Pancreas (tissue), 10 donors: ENCODE measurements around the gene LOXL1. TPM values are rescaled to one million over a fixed set of nuclear protein-coding genes. Genes with fewer than 3 reads are reported as not detected.

Experiments
- ATAC-seq, 4 donors: fragments of 200-7000 bp; cut with Tn5 transposase; one replicate each; pipeline versions ENCODE4 v1.8.0 to v1.9.1; 2020; ENCODE audit warnings: mild to moderate bottlenecking in 4 of 4, moderate library complexity in 4 of 4
- DNase-seq, 6 donors: peaks; one replicate each; pipeline ENCODE4 v3.0.0-alpha.2; 2020
- FAIRE-seq: peaks from 2 replicates; lab custom pipeline; 2012; peaks lifted over from hg19 to GRCh38; lab: Jason Lieb, UNC
- H3K27ac ChIP-seq, 4 donors: fragments of 200-600 bp; sonication (generic); 1 replicate in 3 of 4; 2 replicates in 1 of 4; pipeline versions ENCODE4 v1.5.0 to v1.8.0; 2020
- H3K27me3 ChIP-seq, 4 donors: fragments of 200-600 bp; one replicate each; pipeline ENCODE4 v1.8.0; 2021
- H3K36me3 ChIP-seq, 3 donors: fragments of 200-600 bp; sonication (generic) in 1 of 3; one replicate each; pipeline versions ENCODE4 v1.5.0 to v1.8.0; 2020 to 2021
- H3K4me1 ChIP-seq, 3 donors: fragments of 200-600 bp; one replicate each; pipeline ENCODE4 v1.8.0; 2021
- H3K4me3 ChIP-seq, 4 donors: fragments of 200-600 bp; sonication (generic) in 2 of 4; one replicate each; pipeline versions ENCODE4 v1.5.0 to v1.8.0; 2020 to 2021
- H3K9me3 ChIP-seq, 4 donors: fragments of 200-600 bp; one replicate each; pipeline ENCODE4 v1.8.0; 2021
- CTCF ChIP-seq, 4 donors: fragments of 200-600 bp; sonication (generic) in 3 of 4; IDR thresholded peaks; one replicate each; pipeline versions ENCODE4 v1.5.0 to v1.8.0; 2021; ENCODE audit warnings: antibody characterized with exemption in 4 of 4
- WGBS, 2 donors: extraction: QIAGEN DNeasy Blood & Tissue Kit; methylation state at CpG; one replicate each; pipeline ENCODE4 v1.1.7; 2013; 5-methylcytosine and 5-hydroxymethylcytosine counted together
- intact Hi-C, 3 donors: fragments of 100-400 bp; cut with DNase I; formaldehyde crosslinking; loops; one replicate each; pipeline versions ENCODE4 v1.11.1 to v1.14.2; 2022
- polyA plus RNA-seq, 2 donors: library from polyadenylated mRNA; stranded (reverse); fragments of 200-250 nt; gene quantifications; one replicate each; pipeline ENCODE4 v1.2.3, GENCODE V29; 2013
- total RNA-seq, 6 donors: library from RNA; stranded (reverse); fragmentation: NEBNext Ultra II Directional in 4 of 6; extraction: Animal tissue kit (Norgen Biotek cat#: 25700) in 4 of 6; gene quantifications; one replicate each; pipeline versions ENCODE4 v1.2.1 to v1.2.4, GENCODE V29; 2021 to 2023
- donor health status: healthy with polysubstance abuse.
- donor health status: DM: no; HTN: no; CAD: no; lungs with moderate emphysema.
- donor health status: DM: no; HTN: no; CAD: no.
- donor health status: control.
- donor health status: control.
- donor health status: Bipolar disorder and iron deficiency.
- donor health status: DM: yes; HTN: yes; CAD: no.
- donor health status: DM: no; HTN: no; CAD: no.
- donor health status: DM: no; HTN: no; CAD: no.
- donor health status: DM: yes; HTN: yes; CAD: no.

LOXL1 gene
- total and polyA plus RNA-seq, 8 donors, result 2.2 to 14.9 (median 5.5) TPM

GRCh38 chr15:73940061-73940981 is 14.1 kb downstream of the LOXL1 start:
- 82 to 93% methylated on average over 8 of the region's 8 CpGs for WGBS, 2 donors
- DNase-seq, result no peak
- Histone ChIP-seq H3K27me3 (no peaks in the 10 kb centered on the region), H3K9me3 (no peaks in the 10 kb centered on the region), H3K36me3 (no peaks in the 10 kb centered on the region), H3K4me1 (no peaks in the 10 kb centered on the region), H3K4me3 (no peak overlapping the region), H3K27ac (no peak overlapping the region)
- no peak for FAIRE-seq
- intact Hi-C loops, result no loop called here
- ATAC-seq, result no peak
- TF ChIP-seq CTCF (IDR thresholded peaks at IDR 0.05), result no peak

DNA sequence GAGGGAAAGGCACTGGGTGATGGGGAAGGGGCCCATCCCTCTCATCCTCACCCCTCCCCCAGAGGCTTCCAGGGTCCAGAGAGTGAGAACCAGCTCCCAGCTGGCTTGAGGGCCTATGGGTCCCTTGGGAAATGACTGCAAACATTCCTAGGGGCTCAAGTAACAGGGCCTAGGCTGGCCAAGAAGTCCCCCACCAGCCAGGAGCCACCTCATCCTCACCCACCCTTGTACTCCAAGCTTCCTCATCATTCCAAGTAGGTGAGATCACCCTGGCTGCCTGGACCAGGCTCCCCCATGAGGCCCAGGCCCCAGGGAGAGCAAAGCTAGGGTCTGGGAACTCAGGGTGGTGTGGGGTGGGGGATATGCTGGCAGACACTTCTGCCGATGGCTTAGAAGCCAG is 14.8 kb downstream of the LOXL1 start:
- Histone ChIP-seq H3K9me3 (no peaks in the 10 kb centered on the region), H3K36me3 (no peaks in the 10 kb centered on the region), H3K27ac (no peak overlapping the region), H3K27me3 (no peaks in the 10 kb centered on the region), H3K4me3 (no peak overlapping the region), H3K4me1 (no peaks in the 10 kb centered on the region)
- 76 to 87% methylated on average over 1 of the region's 1 CpG for WGBS, 2 donors
- intact Hi-C loops, result no loop called here
- no peak for TF ChIP-seq CTCF (IDR thresholded peaks at IDR 0.05)
- DNase-seq, result no peak
- no peak for FAIRE-seq
- no peak for ATAC-seq

DNA sequence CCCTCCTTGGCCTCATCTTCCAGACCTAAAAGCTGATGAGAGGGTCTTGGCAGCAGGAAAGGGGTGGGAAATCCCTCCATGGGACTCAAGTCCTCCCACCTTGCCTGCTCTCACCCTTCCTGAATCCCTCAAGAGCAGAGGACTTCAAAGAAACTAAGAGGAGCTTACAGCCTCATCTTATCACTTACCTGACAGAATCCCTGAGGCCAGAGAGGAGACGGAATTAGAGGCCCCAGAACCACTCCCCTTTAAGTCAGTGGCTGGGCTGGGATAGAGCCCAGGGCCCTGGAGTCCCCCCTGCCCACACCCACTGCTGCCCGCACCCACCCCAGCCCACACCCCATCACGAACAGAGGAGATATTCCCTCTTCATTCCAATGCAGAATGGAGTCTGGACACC is 15.2 kb downstream of the LOXL1 start:
- intact Hi-C loops, result no loop called here
- WGBS, 2 donors, result 85 to 89% methylated on average over 3 of the region's 3 CpGs

DNA sequence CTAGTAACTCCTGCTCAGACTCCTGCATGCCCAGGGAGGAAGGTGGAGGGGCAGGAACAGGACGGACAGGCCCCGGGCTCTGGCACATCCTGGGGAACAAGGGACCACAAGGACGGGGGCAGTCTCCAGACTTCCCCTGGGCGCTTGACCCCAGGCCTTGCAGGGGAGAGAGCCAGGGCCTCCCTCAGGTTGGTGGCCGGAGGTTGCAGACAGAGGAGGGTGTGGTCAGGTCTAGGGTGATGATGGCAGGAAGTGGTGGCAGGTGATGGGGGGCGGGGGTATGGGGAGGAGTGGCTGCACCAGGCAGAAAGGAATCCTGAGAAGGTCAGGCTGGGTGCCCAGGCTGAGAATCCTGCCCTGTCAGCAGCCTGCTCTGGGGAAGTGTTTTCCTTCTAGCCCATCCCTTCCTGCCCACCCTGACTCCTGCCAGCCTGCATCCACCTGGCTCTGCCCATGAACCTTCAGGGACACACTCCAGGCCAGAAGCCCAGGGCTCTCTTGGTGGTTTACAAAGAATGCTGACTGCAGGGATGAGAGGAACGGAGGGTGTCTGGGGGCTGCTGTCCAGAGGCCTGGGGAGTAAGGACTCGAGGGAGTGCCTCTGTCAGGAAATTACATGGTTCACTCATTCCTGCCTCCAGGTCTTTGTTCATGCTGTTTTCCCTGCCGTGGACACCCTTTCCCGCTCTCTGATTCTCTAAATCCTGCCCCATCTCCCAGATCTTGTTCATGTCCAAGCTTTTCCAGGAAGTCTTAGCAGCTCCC is 15.8 kb downstream of the LOXL1 start:
- Histone ChIP-seq H3K4me3 (no peak overlapping the region), H3K9me3 (no peaks in the 10 kb centered on the region), H3K4me1 (no peaks in the 10 kb centered on the region), H3K27ac (no peak overlapping the region), H3K36me3 (no peaks in the 10 kb centered on the region), H3K27me3 (no peaks in the 10 kb centered on the region)
- no peak for FAIRE-seq
- intact Hi-C loops, result no loop called here
- no peak for DNase-seq
- WGBS, 2 donors, result 83 to 90% methylated on average over 10 of the region's 10 CpGs
- ATAC-seq, result no peak
- no peak for TF ChIP-seq CTCF (IDR thresholded peaks at IDR 0.05)

More for the DNA sequence above, 15.2 kb downstream of the LOXL1 start:
- TF ChIP-seq CTCF (IDR thresholded peaks at IDR 0.05), result no peak
- H3K4me3 ChIP-seq, result no peak overlapping the region
- no peak overlapping the region for H3K27ac ChIP-seq
- no peaks in the 10 kb centered on the region for H3K9me3 ChIP-seq
- H3K36me3 ChIP-seq, result no peaks in the 10 kb centered on the region
- DNase-seq (no peak), FAIRE-seq (no peak), ATAC-seq (no peak)
- H3K4me1 ChIP-seq, result no peaks in the 10 kb centered on the region
- no peaks in the 10 kb centered on the region for H3K27me3 ChIP-seq
